ENCODE results near the gene VMP1. TPM values are rescaled to one million over a fixed set of nuclear protein-coding genes. Genes with fewer than 3 reads are reported as not detected.

VMP1 gene
- total and polyA plus RNA-seq, 7 experiments from 2014 or later: 42.0 to 370 (median 80.8) TPM

DNA sequence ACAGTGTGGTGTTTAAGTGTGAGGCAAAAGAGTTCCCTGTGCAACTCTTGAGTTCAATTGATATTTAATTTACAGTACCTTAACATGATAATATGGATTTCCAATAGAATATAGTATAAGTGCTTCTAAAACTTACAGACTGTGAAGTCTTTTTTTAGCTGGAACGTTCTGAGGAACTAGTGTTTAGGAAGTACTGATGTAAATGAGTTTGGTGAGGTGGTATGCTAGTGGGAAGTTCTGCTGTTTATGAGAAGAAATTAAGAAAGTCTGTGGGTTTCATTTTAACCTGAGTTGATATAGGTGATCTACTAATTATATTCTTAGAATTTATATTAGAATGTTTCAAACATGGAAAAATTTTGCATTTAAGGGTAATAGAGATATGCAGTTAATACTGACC lies 32.2 kb upstream of the VMP1 start:
- Mint-ChIP-seq H3K27ac (peak overlapping the region in 4 of 9 donors; percentile 22 to 67 (median 34)), H3K36me3 (peaks cover 4 to 37% (median 14%) of the 10 kb centered on the region in 5 donors)
- CTCF ChIA-PET: no interaction called here

DNA sequence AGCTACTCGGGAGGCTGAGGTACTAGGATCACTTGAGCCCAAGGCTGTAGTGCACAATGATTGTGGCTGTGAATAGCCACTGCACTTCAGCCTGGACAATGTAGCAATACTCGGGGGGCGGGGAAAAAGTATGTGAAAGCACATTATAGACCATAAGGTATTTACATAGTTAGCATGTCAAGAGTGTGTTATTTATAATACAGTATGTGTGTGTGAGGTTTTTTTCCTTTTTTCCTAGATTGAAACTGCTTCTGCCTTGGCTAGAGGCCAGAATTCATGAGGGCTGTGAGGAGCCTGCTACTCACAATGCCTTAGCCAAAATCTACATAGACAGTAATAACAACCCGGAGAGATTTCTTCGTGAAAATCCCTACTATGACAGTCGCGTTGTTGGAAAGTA lies 30.7 kb upstream of the VMP1 start:
- no peak for DNase-seq
- H3K4me3 Mint-ChIP-seq: no peak overlapping the region
- H3K4me3 ChIP-seq (ENCODE audit: low read length): no peak overlapping the region
- no peak for ATAC-seq
- CTCF ChIA-PET: interaction anchor here (0.6 kb wide), 1 partner anchor 784 kb away, joined by 4 read pairs; no protein-coding TSS in a partner anchor
- intact Hi-C loops (cut with micrococcal nuclease): no loop called here
- H3K9me3 ChIP-seq (ENCODE audit: control insufficient read depth in 2 of 3, low read length in 3 of 3): no peaks in the 10 kb centered on the region
- H3K4me1 Mint-ChIP-seq: peaks cover 0 to 5% (median 1%) of the 10 kb centered on the region in 7 donors
- H3K27me3 Mint-ChIP-seq: no peaks in the 10 kb centered on the region
- H3K27ac ChIP-seq (ENCODE audit: low read depth, low read length): no peak overlapping the region
- POLR2A ChIA-PET: interaction anchor here (2.7 kb wide), 1 partner anchor 57 kb away, joined by 11 read pairs; the partner anchor contains the start of gene CLTC
- H3K27ac Mint-ChIP-seq: peak overlapping the region in 3 of 9 donors; percentile 11 to 22 (median 20)
- no peaks in the 10 kb centered on the region for H3K27me3 ChIP-seq (ENCODE audit: control insufficient read depth in 2 of 2, insufficient read depth in 2 of 2, low read length in 2 of 2)
- H3K36me3 ChIP-seq (ENCODE audit: control insufficient read depth in 2 of 3, insufficient read depth in 3 of 3, low read length in 3 of 3): peaks cover 36 to 74% (median 48%) of the 10 kb centered on the region in 3 experiments
- peaks cover 4 to 47% (median 14%) of the 10 kb centered on the region in 5 donors for H3K36me3 Mint-ChIP-seq
- no peaks in the 10 kb centered on the region for H3K9me3 Mint-ChIP-seq
- H3K4me1 ChIP-seq (ENCODE audit: control insufficient read depth in 2 of 2, insufficient read depth in 2 of 2, low read length in 2 of 2): no peaks in the 10 kb centered on the region

More for the DNA sequence above, 32.2 kb upstream of the VMP1 start:
- ATAC-seq (no peak), DNase-seq (no peak)
- Histone ChIP-seq H3K27me3 (ENCODE audit: control insufficient read depth in 2 of 2, insufficient read depth in 2 of 2, low read length in 2 of 2) (no peaks in the 10 kb centered on the region), H3K4me1 (ENCODE audit: control insufficient read depth in 2 of 2, insufficient read depth in 2 of 2, low read length in 2 of 2) (no peaks in the 10 kb centered on the region), H3K4me3 (ENCODE audit: low read length) (no peak overlapping the region), H3K36me3 (ENCODE audit: control insufficient read depth in 2 of 3, insufficient read depth in 3 of 3, low read length in 3 of 3) (peaks cover 23 to 71% (median 37%) of the 10 kb centered on the region in 3 experiments), H3K27ac (ENCODE audit: low read depth, low read length) (no peak overlapping the region), H3K9me3 (ENCODE audit: control insufficient read depth in 2 of 3, low read length in 3 of 3) (no peaks in the 10 kb centered on the region)
- no peaks in the 10 kb centered on the region for H3K9me3 Mint-ChIP-seq
- intact Hi-C loops (cut with micrococcal nuclease): no loop called here
- H3K4me3 Mint-ChIP-seq: no peak overlapping the region
- H3K4me1 Mint-ChIP-seq: peaks cover 4 to 18% (median 7%) of the 10 kb centered on the region in 7 donors
- H3K27me3 Mint-ChIP-seq: no peaks in the 10 kb centered on the region
- POLR2A ChIA-PET: interaction anchor here (0.8 to 2.7 kb wide), 4 partner anchors 11 to 55 kb away, joined by 3 to 11 read pairs (median 4); partner anchors contain the start of gene CLTC

DNA sequence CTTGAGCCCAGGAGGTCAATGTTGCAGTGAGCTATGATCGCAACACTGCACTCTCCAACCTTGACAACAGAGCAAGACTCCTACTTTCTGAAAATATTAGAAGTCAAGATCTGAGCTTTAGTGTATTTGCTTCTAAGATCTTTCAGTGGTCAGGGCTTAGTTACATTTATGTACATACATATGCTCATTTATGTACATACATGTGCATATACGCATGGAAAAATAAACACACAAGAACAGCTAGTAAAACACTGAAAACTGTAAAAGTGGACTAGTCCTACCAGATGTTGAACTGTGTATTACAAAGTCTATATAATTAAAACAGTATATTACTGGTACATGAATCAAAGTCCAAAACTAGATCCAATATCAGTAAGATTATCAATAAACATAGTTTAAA lies 28.5 kb upstream of the VMP1 start:
- DNase-seq: no peak
- Histone ChIP-seq H3K36me3 (ENCODE audit: control insufficient read depth in 2 of 3, insufficient read depth in 3 of 3, low read length in 3 of 3) (peaks cover 43 to 81% (median 52%) of the 10 kb centered on the region in 3 experiments), H3K4me3 (ENCODE audit: low read length) (no peak overlapping the region), H3K9me3 (ENCODE audit: control insufficient read depth in 2 of 3, low read length in 3 of 3) (no peaks in the 10 kb centered on the region), H3K27ac (ENCODE audit: low read depth, low read length) (no peak overlapping the region), H3K4me1 (ENCODE audit: control insufficient read depth in 2 of 2, insufficient read depth in 2 of 2, low read length in 2 of 2) (no peaks in the 10 kb centered on the region), H3K27me3 (ENCODE audit: control insufficient read depth in 2 of 2, insufficient read depth in 2 of 2, low read length in 2 of 2) (no peaks in the 10 kb centered on the region)
- Mint-ChIP-seq H3K9me3 (no peaks in the 10 kb centered on the region), H3K4me1 (no peaks in the 10 kb centered on the region), H3K27me3 (no peaks in the 10 kb centered on the region), H3K36me3 (peaks cover 9 to 53% (median 20%) of the 10 kb centered on the region in 5 donors), H3K4me3 (no peak overlapping the region), H3K27ac (no peak overlapping the region)
- POLR2A ChIA-PET: no interaction called here
- CTCF ChIA-PET: no interaction called here
- intact Hi-C loops (cut with micrococcal nuclease): no loop called here
- ATAC-seq: no peak

DNA sequence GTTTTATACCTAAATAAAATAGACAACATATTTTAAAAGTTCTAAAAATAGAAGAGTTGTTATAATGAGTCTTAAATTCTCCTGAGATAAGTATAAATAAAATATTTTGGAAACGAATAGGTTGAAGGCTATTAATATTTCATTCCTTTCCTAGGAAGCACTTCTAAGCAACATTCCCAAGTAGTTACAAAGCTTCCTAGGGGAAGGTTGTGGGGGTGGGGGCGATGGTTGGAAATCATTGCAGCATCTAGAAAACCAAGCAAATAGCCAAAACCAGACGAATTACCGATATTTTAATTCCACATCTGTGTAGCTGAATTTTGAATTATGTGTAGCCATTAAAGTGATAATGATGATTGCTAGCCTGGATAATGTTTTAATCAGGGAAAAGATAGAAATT lies 27.1 kb upstream of the VMP1 start:
- intact Hi-C loops (cut with micrococcal nuclease): no loop called here
- no peaks in the 10 kb centered on the region for H3K27me3 Mint-ChIP-seq
- Histone ChIP-seq H3K4me1 (ENCODE audit: control insufficient read depth in 2 of 2, insufficient read depth in 2 of 2, low read length in 2 of 2) (no peaks in the 10 kb centered on the region), H3K36me3 (ENCODE audit: control insufficient read depth in 2 of 3, insufficient read depth in 3 of 3, low read length in 3 of 3) (peaks cover 41 to 84% (median 42%) of the 10 kb centered on the region in 3 experiments), H3K4me3 (ENCODE audit: low read length) (no peak overlapping the region), H3K27me3 (ENCODE audit: control insufficient read depth in 2 of 2, insufficient read depth in 2 of 2, low read length in 2 of 2) (no peaks in the 10 kb centered on the region), H3K9me3 (ENCODE audit: control insufficient read depth in 2 of 3, low read length in 3 of 3) (no peaks in the 10 kb centered on the region), H3K27ac (ENCODE audit: low read depth, low read length) (no peak overlapping the region)
- no peak overlapping the region for H3K4me3 Mint-ChIP-seq
- ChIA-PET POLR2A (interaction anchor here (1.2 kb wide), 1 partner anchor 11 kb away, joined by 3 read pairs; no protein-coding TSS in a partner anchor), CTCF (interaction anchor here (1.0 kb wide), 1 partner anchor 21 kb away, joined by 4 read pairs; no protein-coding TSS in a partner anchor)
- H3K9me3 Mint-ChIP-seq: no peaks in the 10 kb centered on the region
- peaks cover 0 to 4% (median 0%) of the 10 kb centered on the region in 7 donors for H3K4me1 Mint-ChIP-seq
- peaks cover 9 to 58% (median 21%) of the 10 kb centered on the region in 5 donors for H3K36me3 Mint-ChIP-seq
- ATAC-seq (no peak), DNase-seq (no peak)
- peak overlapping the region in 1 of 9 donors; percentile 18 for H3K27ac Mint-ChIP-seq

DNA sequence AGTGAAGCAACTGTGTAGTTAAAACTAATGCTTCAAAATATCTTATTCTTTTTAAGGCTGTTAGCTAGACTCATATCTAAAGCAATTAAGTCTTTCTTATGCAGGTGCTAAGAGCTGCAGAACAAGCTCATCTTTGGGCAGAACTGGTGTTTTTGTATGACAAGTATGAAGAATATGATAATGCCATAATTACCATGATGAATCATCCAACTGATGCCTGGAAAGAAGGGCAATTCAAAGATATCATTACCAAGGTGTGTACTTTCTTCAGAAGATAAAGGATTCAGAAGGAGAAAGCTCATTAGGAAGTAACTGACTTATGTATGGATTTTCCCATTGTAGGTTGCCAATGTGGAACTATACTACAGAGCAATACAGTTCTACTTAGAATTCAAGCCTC lies 24.2 kb upstream of the VMP1 start:
- no peak overlapping the region for H3K27ac Mint-ChIP-seq
- no peaks in the 10 kb centered on the region for H3K9me3 ChIP-seq (ENCODE audit: control insufficient read depth in 2 of 3, low read length in 3 of 3)
- DNase-seq: no peak
- no peaks in the 10 kb centered on the region for H3K4me1 ChIP-seq (ENCODE audit: control insufficient read depth in 2 of 2, insufficient read depth in 2 of 2, low read length in 2 of 2)
- H3K9me3 Mint-ChIP-seq: no peaks in the 10 kb centered on the region
- H3K27ac ChIP-seq (ENCODE audit: low read depth, low read length): no peak overlapping the region
- no peaks in the 10 kb centered on the region for H3K27me3 ChIP-seq (ENCODE audit: control insufficient read depth in 2 of 2, insufficient read depth in 2 of 2, low read length in 2 of 2)
- H3K36me3 Mint-ChIP-seq: peaks cover 7 to 51% (median 27%) of the 10 kb centered on the region in 5 donors
- peaks cover 0 to 11% (median 8%) of the 10 kb centered on the region in 7 donors for H3K4me1 Mint-ChIP-seq
- intact Hi-C loops (cut with micrococcal nuclease): no loop called here
- H3K4me3 ChIP-seq (ENCODE audit: low read length): no peak overlapping the region
- ATAC-seq: no peak
- peaks cover 48 to 83% (median 49%) of the 10 kb centered on the region in 3 experiments for H3K36me3 ChIP-seq (ENCODE audit: control insufficient read depth in 2 of 3, insufficient read depth in 3 of 3, low read length in 3 of 3)
- CTCF ChIA-PET: interaction anchor here (0.7 to 1.3 kb wide), 2 partner anchors 9 to 176 kb away, joined by 3 read pairs; no protein-coding TSS in a partner anchor
- H3K27me3 Mint-ChIP-seq: no peaks in the 10 kb centered on the region
- POLR2A ChIA-PET: no interaction called here
- no peak overlapping the region for H3K4me3 Mint-ChIP-seq

DNA sequence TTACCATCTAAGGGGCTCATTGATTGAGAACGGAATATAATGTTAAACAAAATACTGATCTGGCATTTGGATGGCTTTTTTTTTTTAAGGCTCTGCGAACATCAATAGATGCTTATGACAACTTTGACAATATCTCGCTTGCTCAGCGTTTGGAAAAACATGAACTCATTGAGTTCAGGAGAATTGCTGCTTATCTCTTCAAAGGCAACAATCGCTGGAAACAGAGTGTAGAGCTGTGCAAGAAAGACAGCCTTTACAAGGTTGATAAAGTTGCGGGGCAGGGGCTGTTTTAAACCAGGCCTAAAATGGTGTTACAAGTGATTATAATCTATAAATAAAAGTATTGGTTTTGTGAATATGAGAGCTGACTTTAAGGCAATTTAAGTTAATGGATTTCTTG lies 22.5 kb upstream of the VMP1 start:
- peaks cover 5 to 49% (median 30%) of the 10 kb centered on the region in 5 donors for H3K36me3 Mint-ChIP-seq
- POLR2A ChIA-PET: interaction anchor here (0.7 kb wide), 2 partner anchors 14 to 95 kb away, joined by 3 read pairs; no protein-coding TSS in a partner anchor
- Histone ChIP-seq H3K27ac (ENCODE audit: low read depth, low read length) (no peak overlapping the region), H3K9me3 (ENCODE audit: control insufficient read depth in 2 of 3, low read length in 3 of 3) (no peaks in the 10 kb centered on the region), H3K36me3 (ENCODE audit: control insufficient read depth in 2 of 3, insufficient read depth in 3 of 3, low read length in 3 of 3) (peaks cover 42 to 83% (median 48%) of the 10 kb centered on the region in 3 experiments), H3K4me1 (ENCODE audit: control insufficient read depth in 2 of 2, insufficient read depth in 2 of 2, low read length in 2 of 2) (no peaks in the 10 kb centered on the region), H3K4me3 (ENCODE audit: low read length) (no peak overlapping the region), H3K27me3 (ENCODE audit: control insufficient read depth in 2 of 2, insufficient read depth in 2 of 2, low read length in 2 of 2) (no peaks in the 10 kb centered on the region)
- CTCF ChIA-PET: no interaction called here
- DNase-seq (no peak), ATAC-seq (no peak)
- H3K9me3 Mint-ChIP-seq: no peaks in the 10 kb centered on the region
- H3K4me1 Mint-ChIP-seq: peaks cover 0 to 21% (median 10%) of the 10 kb centered on the region in 7 donors
- intact Hi-C loops (cut with micrococcal nuclease): no loop called here
- no peak overlapping the region for H3K4me3 Mint-ChIP-seq
- peak overlapping the region in 2 of 9 donors; percentile 32 to 56 for H3K27ac Mint-ChIP-seq
- no peaks in the 10 kb centered on the region for H3K27me3 Mint-ChIP-seq

DNA sequence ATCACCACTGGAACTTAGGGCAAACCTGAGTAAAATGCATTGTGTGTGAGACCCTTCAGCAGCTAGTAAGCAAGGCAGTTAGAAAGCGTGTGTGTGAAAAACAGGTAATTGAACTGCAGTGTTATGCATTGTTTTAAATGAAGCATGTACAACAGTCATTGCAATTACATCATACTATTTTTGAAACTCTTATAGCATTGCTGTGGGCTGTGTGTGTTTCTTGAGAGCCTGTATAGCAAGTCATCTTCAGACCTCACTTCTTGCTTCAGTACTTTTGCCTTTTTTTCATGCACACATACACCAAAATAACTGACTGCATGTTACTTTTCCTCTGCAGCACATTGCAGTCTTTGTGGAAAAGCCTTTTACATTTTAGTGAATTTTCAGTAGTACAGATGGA lies 19.4 kb upstream of the VMP1 start:
- Histone ChIP-seq H3K36me3 (ENCODE audit: control insufficient read depth in 2 of 3, insufficient read depth in 3 of 3, low read length in 3 of 3) (peaks cover 17 to 78% (median 41%) of the 10 kb centered on the region in 3 experiments), H3K27ac (ENCODE audit: low read depth, low read length) (no peak overlapping the region), H3K27me3 (ENCODE audit: control insufficient read depth in 2 of 2, insufficient read depth in 2 of 2, low read length in 2 of 2) (no peaks in the 10 kb centered on the region), H3K9me3 (ENCODE audit: control insufficient read depth in 2 of 3, low read length in 3 of 3) (no peaks in the 10 kb centered on the region), H3K4me3 (ENCODE audit: low read length) (no peak overlapping the region), H3K4me1 (ENCODE audit: control insufficient read depth in 2 of 2, insufficient read depth in 2 of 2, low read length in 2 of 2) (no peaks in the 10 kb centered on the region)
- POLR2A ChIA-PET: no interaction called here
- Mint-ChIP-seq H3K27me3 (no peaks in the 10 kb centered on the region), H3K4me1 (peaks cover 0 to 21% (median 11%) of the 10 kb centered on the region in 7 donors), H3K9me3 (no peaks in the 10 kb centered on the region), H3K36me3 (peaks cover 0 to 38% (median 14%) of the 10 kb centered on the region in 5 donors), H3K27ac (peak overlapping the region in 7 of 9 donors; percentile 7 to 86 (median 46)), H3K4me3 (no peak overlapping the region)
- intact Hi-C loops (cut with micrococcal nuclease): no loop called here
- CTCF ChIA-PET: interaction anchor here (0.6 kb wide), 1 partner anchor 87 kb away, joined by 3 read pairs; no protein-coding TSS in a partner anchor
- no peak for ATAC-seq
- no peak for DNase-seq
